Liver (tissue), 9 donors: ENCODE measurements around the gene OR8D1. TPM values are rescaled to one million over a fixed set of nuclear protein-coding genes. Genes with fewer than 3 reads are reported as not detected.

Source experiments
- DNase-seq: peaks from one replicate; pipeline ENCODE4 v3.0.0-alpha.2; 2017; ENCODE audit warnings: low spot score
- H3K27ac ChIP-seq, 2 donors: one replicate each; pipeline ENCODE4 v1.7.0; 2013; ENCODE audit warnings: inconsistent platforms in 2 of 2, low read length in 2 of 2, control low read depth in 1 of 2, low read depth in 1 of 2, mild to moderate bottlenecking in 1 of 2
- H3K27me3 ChIP-seq, 4 donors: one replicate each; pipeline versions ENCODE4 v1.6.1 to v1.7.0; 2013; ENCODE audit warnings: low read length in 3 of 4, inconsistent platforms in 1 of 4, mild to moderate bottlenecking in 1 of 4, moderate library complexity in 1 of 4; ENCODE audit not compliant: control insufficient read depth in 4 of 4, insufficient read depth in 4 of 4
- H3K36me3 ChIP-seq, 4 donors: one replicate each; pipeline versions ENCODE4 v1.6.1 to v1.7.0; 2013; ENCODE audit warnings: low read length in 3 of 4, mild to moderate bottlenecking in 3 of 4, low read depth in 1 of 4, moderate library complexity in 1 of 4; ENCODE audit not compliant: control insufficient read depth in 4 of 4, insufficient read depth in 3 of 4
- H3K4me1 ChIP-seq, 4 donors: one replicate each; pipeline versions ENCODE4 v1.6.1 to v1.7.0; 2013; ENCODE audit warnings: low read length in 3 of 4, mild to moderate bottlenecking in 3 of 4, moderate library complexity in 1 of 4; ENCODE audit not compliant: control insufficient read depth in 4 of 4, insufficient read depth in 4 of 4
- H3K4me3 ChIP-seq, 3 donors: one replicate each; pipeline versions ENCODE4 v1.6.1 to v1.7.0; 2013; ENCODE audit warnings: low read length in 3 of 3, control low read depth in 1 of 3, low read depth in 1 of 3, mild to moderate bottlenecking in 1 of 3
- H3K9ac ChIP-seq, 2 donors: one replicate each; pipeline ENCODE4 v1.7.0; 2013; ENCODE audit warnings: low read length in 2 of 2, mild to moderate bottlenecking in 2 of 2, moderate library complexity in 2 of 2, control low read depth in 1 of 2, low read depth in 1 of 2
- H3K9me3 ChIP-seq, 4 donors: one replicate each; pipeline versions ENCODE4 v1.6.1 to v1.7.0; 2013; ENCODE audit warnings: low read length in 3 of 4; ENCODE audit not compliant: control insufficient read depth in 4 of 4
- ATF3 ChIP-seq: IDR thresholded peaks from 2 replicates; pipeline ENCODE4 v1.6.1; 2016; ENCODE audit warnings: antibody characterized with exemption
- CTCF ChIP-seq: fragments of 150-350 bp; IDR thresholded peaks from 2 replicates; pipeline ENCODE4 v1.5.1; 2017; ENCODE audit warnings: improper control_type of control experiment, low read depth, low read length; ENCODE audit not compliant: missing input control
- EGR1 ChIP-seq, 2 donors: IDR thresholded peaks; 2 replicates each; pipeline ENCODE4 v1.6.1; 2016 to 2018; ENCODE audit warnings: antibody characterized with exemption in 2 of 2, low read depth in 2 of 2
- FOXA1 ChIP-seq: IDR thresholded peaks from 2 replicates; pipeline ENCODE4 v1.6.1; 2016; ENCODE audit warnings: antibody characterized with exemption
- FOXA2 ChIP-seq: IDR thresholded peaks from 2 replicates; pipeline ENCODE4 v1.6.1; 2016; ENCODE audit warnings: antibody characterized with exemption
- GABPA ChIP-seq, 2 donors: IDR thresholded peaks in 1 of 2; conservative IDR thresholded peaks in 1 of 2; 2 replicates each; pipeline ENCODE4 v1.6.1; 2016; ENCODE audit warnings: antibody characterized with exemption in 2 of 2, mild to moderate bottlenecking in 1 of 2, moderate library complexity in 1 of 2
- HNF4A ChIP-seq, 2 donors: conservative IDR thresholded peaks; 2 replicates each; pipeline ENCODE4 v1.6.1; 2016; ENCODE audit warnings: antibody characterized with exemption in 2 of 2, mild to moderate bottlenecking in 2 of 2
- HNF4G ChIP-seq: IDR thresholded peaks from 2 replicates; pipeline ENCODE4 v1.6.1; 2016; ENCODE audit warnings: antibody characterized with exemption
- JUND ChIP-seq, 2 donors: IDR thresholded peaks; 2 replicates each; pipeline ENCODE4 v1.6.1; 2016; ENCODE audit warnings: antibody characterized with exemption in 2 of 2
- NR2F2 ChIP-seq: IDR thresholded peaks from 2 replicates; pipeline ENCODE4 v1.6.1; 2016; ENCODE audit warnings: antibody characterized with exemption
- RAD21 ChIP-seq, 2 donors: IDR thresholded peaks; 2 replicates each; pipeline ENCODE4 v1.6.1; 2016; ENCODE audit warnings: antibody characterized with exemption in 2 of 2, mild to moderate bottlenecking in 2 of 2
- REST ChIP-seq: IDR thresholded peaks from 2 replicates; pipeline ENCODE4 v1.6.1; 2016; ENCODE audit warnings: antibody characterized with exemption, mild to moderate bottlenecking
- RXRA ChIP-seq, 2 donors: IDR thresholded peaks; 2 replicates each; pipeline ENCODE4 v1.6.1; 2017 to 2018; ENCODE audit warnings: antibody characterized with exemption in 2 of 2, mild to moderate bottlenecking in 1 of 2
- SP1 ChIP-seq: IDR thresholded peaks from 2 replicates; pipeline ENCODE4 v1.6.1; 2018; ENCODE audit warnings: antibody characterized with exemption, mild to moderate bottlenecking
- TAF1 ChIP-seq: conservative IDR thresholded peaks from 2 replicates; pipeline ENCODE4 v1.6.1; 2016; ENCODE audit warnings: antibody characterized with exemption, mild to moderate bottlenecking
- YY1 ChIP-seq: IDR thresholded peaks from 2 replicates; pipeline ENCODE4 v1.6.1; 2016; ENCODE audit warnings: antibody characterized with exemption, mild to moderate bottlenecking
- WGBS: extraction: QIAGEN DNeasy Blood & Tissue Kit; methylation state at CpG from one replicate; pipeline ENCODE4 v1.1.7; 2013; 5-methylcytosine and 5-hydroxymethylcytosine counted together
- polyA plus RNA-seq, 2 donors: library from polyadenylated mRNA; stranded (reverse) in 1 of 2; unstranded in 1 of 2; fragments of 200-250 nt in 1 of 2; fragments of >200 nt in 1 of 2; fragmentation: Nextera tagmentation in 1 of 2; extraction: Ambion mirVana in 1 of 2; gene quantifications; one replicate each; pipeline versions ENCODE4 v1.2.1 to v1.2.3, GENCODE V29; 2013 to 2015
- total RNA-seq, 2 donors: library from RNA; depleted of rRNA; stranded (reverse); fragments of >200 nt; gene quantifications; one replicate each; pipeline ENCODE4 v1.2.3, GENCODE V29; 2014
- TF ChIP-seq, protein P1 (sequence below): IDR thresholded peaks from 2 replicates; pipeline ENCODE4 v1.6.1; 2016; ENCODE audit warnings: antibody characterized with exemption
- TF ChIP-seq, protein P2 (sequence below): IDR thresholded peaks from 2 replicates; pipeline ENCODE4 v1.6.1; 2016; ENCODE audit warnings: antibody characterized with exemption
- donor health status: healthy.
- donor health status: healthy.
- donor health status: healthy.
- donor health status: healthy.
- donor health status: healthy.

The OR8D1 gene
- total and polyA plus RNA-seq, 4 donors: not detected

- Histone ChIP-seq H3K36me3 (no peaks in the 10 kb centered on the region), H3K27ac (no peak overlapping the region), H3K4me3 (no peak overlapping the region), H3K9ac (no peak overlapping the region), H3K4me1 (no peaks in the 10 kb centered on the region), H3K27me3 (no peaks in the 10 kb centered on the region), H3K9me3 (peaks cover 0 to 5% (median under 1%) of the 10 kb centered on the region in 4 donors)
- WGBS: 40% methylated on average over 3 of the region's 3 CpGs
- TF ChIP-seq FOXA2 (no peak), FOXA1 (no peak), ATF3 (no peak), HNF4A (conservative IDR thresholded peaks at IDR 0.05) (no peak), HNF4G (no peak), NR2F2 (no peak), RAD21 (IDR thresholded peaks at IDR 0.05) (no peak), TAF1 (no peak), SP1 (no peak), JUND (IDR thresholded peaks at IDR 0.05) (no peak), CTCF (no peak), RXRA (IDR thresholded peaks at IDR 0.05) (no peak), EGR1 (IDR thresholded peaks at IDR 0.05; ENCODE audit: low read depth in 2 of 2) (no peak)
- TF ChIP-seq, protein P1, sequence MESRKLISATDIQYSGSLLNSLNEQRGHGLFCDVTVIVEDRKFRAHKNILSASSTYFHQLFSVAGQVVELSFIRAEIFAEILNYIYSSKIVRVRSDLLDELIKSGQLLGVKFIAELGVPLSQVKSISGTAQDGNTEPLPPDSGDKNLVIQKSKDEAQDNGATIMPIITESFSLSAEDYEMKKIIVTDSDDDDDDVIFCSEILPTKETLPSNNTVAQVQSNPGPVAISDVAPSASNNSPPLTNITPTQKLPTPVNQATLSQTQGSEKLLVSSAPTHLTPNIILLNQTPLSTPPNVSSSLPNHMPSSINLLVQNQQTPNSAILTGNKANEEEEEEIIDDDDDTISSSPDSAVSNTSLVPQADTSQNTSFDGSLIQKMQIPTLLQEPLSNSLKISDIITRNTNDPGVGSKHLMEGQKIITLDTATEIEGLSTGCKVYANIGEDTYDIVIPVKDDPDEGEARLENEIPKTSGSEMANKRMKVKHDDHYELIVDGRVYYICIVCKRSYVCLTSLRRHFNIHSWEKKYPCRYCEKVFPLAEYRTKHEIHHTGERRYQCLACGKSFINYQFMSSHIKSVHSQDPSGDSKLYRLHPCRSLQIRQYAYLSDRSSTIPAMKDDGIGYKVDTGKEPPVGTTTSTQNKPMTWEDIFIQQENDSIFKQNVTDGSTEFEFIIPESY: no peak
- TF ChIP-seq, protein P2, sequence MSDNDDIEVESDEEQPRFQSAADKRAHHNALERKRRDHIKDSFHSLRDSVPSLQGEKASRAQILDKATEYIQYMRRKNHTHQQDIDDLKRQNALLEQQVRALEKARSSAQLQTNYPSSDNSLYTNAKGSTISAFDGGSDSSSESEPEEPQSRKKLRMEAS: no peak
- no peak for DNase-seq
These were observed 32.7 kb upstream of the OR8D1 start for GRCh38 chr11:124346311-124346955.

- no peaks in the 10 kb centered on the region for H3K36me3 ChIP-seq
- no peaks in the 10 kb centered on the region for H3K27me3 ChIP-seq
- peaks cover 0 to 4% (median under 1%) of the 10 kb centered on the region in 4 donors for H3K9me3 ChIP-seq
- no peak overlapping the region for H3K9ac ChIP-seq
- 72% methylated on average over 5 of the region's 5 CpGs for WGBS
- H3K4me1 ChIP-seq: no peaks in the 10 kb centered on the region
- H3K4me3 ChIP-seq: no peak overlapping the region
- no peak for DNase-seq
- H3K27ac ChIP-seq: no peak overlapping the region
- TF ChIP-seq TAF1 (no peak), FOXA2 (no peak), REST (no peak), RXRA (IDR thresholded peaks at IDR 0.05) (no peak), FOXA1 (no peak), EGR1 (IDR thresholded peaks at IDR 0.05; ENCODE audit: low read depth in 2 of 2) (no peak), HNF4G (no peak), YY1 (no peak), JUND (IDR thresholded peaks at IDR 0.05) (no peak), CTCF (no peak), GABPA (IDR thresholded peaks at IDR 0.05 in 1 of 2, conservative IDR thresholded peaks at IDR 0.05 in 1 of 2) (no peak), NR2F2 (no peak), ATF3 (no peak)
- TF ChIP-seq, protein P1: no peak
- TF ChIP-seq, protein P2: no peak
These were observed 30.6 kb upstream of the OR8D1 start for GRCh38 chr11:124344346-124344745.
